Naive thymus-derived CD4-positive, alpha-beta T cell (primary cell): ENCODE measurements around the gene TRIP11. TPM values are rescaled to one million over a fixed set of nuclear protein-coding genes. Genes with fewer than 3 reads are reported as not detected.
A peak's percentile ranks its signal among the peaks of the same experiment; 100 is the strongest.

Source experiments
- ATAC-seq: fragments of 150-1000 bp; cut with Tn5 transposase; 2 replicates; pipeline ENCODE4 v1.10.0; 2021; ENCODE audit warnings: mild to moderate bottlenecking, moderate library complexity
- CTCF ChIA-PET: fragments of 350-600 bp; sonication (Branson Sonifier 250); formaldehyde crosslinking; loops from one replicate; lab custom pipeline; 2021; ENCODE audit warnings: antibody characterized with exemption; lab: Charles Lee
- POLR2A ChIA-PET: fragments of 350-600 bp; sonication (Branson Sonifier 250); formaldehyde crosslinking; loops from one replicate; lab custom pipeline; 2021; ENCODE audit warnings: antibody characterized with exemption, inconsistent platforms; lab: Charles Lee
- DNase-seq, 9 donors: peaks; one replicate each; pipeline versions ENCODE4 v3.0.0 to v3.0.0-alpha.2; 2020 to 2022; ENCODE audit warnings: mixed read lengths in 1 of 9
- H3K27ac ChIP-seq: one replicate; pipeline ENCODE4 v1.7.0; 2013; ENCODE audit warnings: mild to moderate bottlenecking, low read depth, low read length, moderate library complexity
- H3K27me3 ChIP-seq, 2 donors: one replicate each; pipeline ENCODE4 v1.7.0; 2013; ENCODE audit warnings: low read length in 2 of 2, mild to moderate bottlenecking in 2 of 2, moderate library complexity in 2 of 2; ENCODE audit not compliant: control insufficient read depth in 2 of 2, insufficient read depth in 2 of 2
- H3K36me3 ChIP-seq, 3 experiments: 1 replicate in 2 of 3; 2 replicates in 1 of 3; pipeline ENCODE4 v1.7.0; 2013; ENCODE audit warnings: low read length in 3 of 3, mild to moderate bottlenecking in 3 of 3, moderate library complexity in 1 of 3; ENCODE audit not compliant: insufficient read depth in 3 of 3, control insufficient read depth in 2 of 3
- H3K4me1 ChIP-seq, 2 donors: one replicate each; pipeline ENCODE4 v1.7.0; 2013; ENCODE audit warnings: low read length in 2 of 2, mild to moderate bottlenecking in 2 of 2, moderate library complexity in 1 of 2; ENCODE audit not compliant: control insufficient read depth in 2 of 2, insufficient read depth in 2 of 2
- H3K4me3 ChIP-seq: 2 replicates; pipeline ENCODE4 v1.7.0; 2013; ENCODE audit warnings: mild to moderate bottlenecking, low read length
- H3K9me3 ChIP-seq, 3 experiments: 1 replicate in 2 of 3; 2 replicates in 1 of 3; pipeline ENCODE4 v1.7.0; 2013; ENCODE audit warnings: low read length in 3 of 3; ENCODE audit not compliant: control insufficient read depth in 2 of 3
- H3K27ac Mint-ChIP-seq, 9 donors: one replicate each; pipeline ENCODE4 v1.8.0; 2020 to 2022; ENCODE audit warnings: mixed read lengths in 9 of 9, mild to moderate bottlenecking in 8 of 9, moderate library complexity in 5 of 9, inconsistent platforms in 2 of 9
- H3K27me3 Mint-ChIP-seq, 5 donors: one replicate each; pipeline ENCODE4 v1.8.0; 2021 to 2022; ENCODE audit warnings: mixed read lengths in 5 of 5, mild to moderate bottlenecking in 1 of 5
- H3K36me3 Mint-ChIP-seq, 5 donors: one replicate each; pipeline ENCODE4 v1.8.0; 2020 to 2022; ENCODE audit warnings: mixed read lengths in 5 of 5, mild to moderate bottlenecking in 3 of 5, inconsistent platforms in 1 of 5
- H3K4me1 Mint-ChIP-seq, 7 donors: one replicate each; pipeline ENCODE4 v1.8.0; 2020 to 2022; ENCODE audit warnings: mixed read lengths in 7 of 7, mild to moderate bottlenecking in 3 of 7, inconsistent platforms in 1 of 7
- H3K4me3 Mint-ChIP-seq, 10 donors: one replicate each; pipeline ENCODE4 v1.8.0; 2020 to 2022; ENCODE audit warnings: mild to moderate bottlenecking in 10 of 10, mixed read lengths in 10 of 10, moderate library complexity in 6 of 10, inconsistent platforms in 2 of 10
- H3K9me3 Mint-ChIP-seq, 11 donors: one replicate each; pipeline ENCODE4 v1.8.0; 2020 to 2022; ENCODE audit warnings: mixed read lengths in 11 of 11, mild to moderate bottlenecking in 4 of 11, inconsistent platforms in 1 of 11, moderate library complexity in 1 of 11
- intact Hi-C, 2 donors: fragments of 100-400 bp; cut with micrococcal nuclease; formaldehyde crosslinking; loops; one replicate each; pipeline ENCODE4 v1.15.1; 2023
- polyA plus RNA-seq, 2 donors: library from polyadenylated mRNA; unstranded; fragments of 300-500 nt; fragmentation: Illumina TruSeq; gene quantifications; one replicate each; pipeline ENCODE4 v1.2.3, GENCODE V29; 2021
- total RNA-seq, 6 experiments: library from RNA in 5 of 6; stranded (reverse) in 5 of 6; gene quantifications; 1 replicate in 5 of 6; 2 replicates in 1 of 6; pipeline ENCODE4 v1.2.3 and lab custom pipeline; 2021 to 2026

The TRIP11 gene
- total and polyA plus RNA-seq, 7 experiments from 2014 or later: 34.1 to 74.8 (median 58.4) TPM

GRCh38 chr14:91971188-91971778 lies 68.6 kb downstream of the TRIP11 start:
- Histone ChIP-seq H3K4me3 (no peak overlapping the region), H3K27me3 (no peaks in the 10 kb centered on the region), H3K4me1 (peaks cover 4 to 7% of the 10 kb centered on the region in 2 donors), H3K27ac (no peak overlapping the region), H3K36me3 (peaks cover 0 to 41% (median 14%) of the 10 kb centered on the region in 3 experiments), H3K9me3 (no peaks in the 10 kb centered on the region)
- Mint-ChIP-seq H3K4me3 (no peak overlapping the region), H3K36me3 (peaks cover 3 to 35% (median 22%) of the 10 kb centered on the region in 5 donors), H3K27ac (peak overlapping the region in 7 of 9 donors; percentile 4 to 78 (median 56)), H3K4me1 (peaks cover 6 to 24% (median 11%) of the 10 kb centered on the region in 7 donors), H3K27me3 (no peaks in the 10 kb centered on the region), H3K9me3 (no peaks in the 10 kb centered on the region)
- intact Hi-C loops: no loop called here
- CTCF ChIA-PET: interaction anchor here (0.7 kb wide), 1 partner anchor 25 kb away, joined by 4 read pairs; no protein-coding TSS in a partner anchor
- DNase-seq (no peak), ATAC-seq (no peak)
- POLR2A ChIA-PET: interaction anchor here (1.4 kb wide), 1 partner anchor 10 kb away, joined by 3 read pairs; no protein-coding TSS in a partner anchor

GRCh38 chr14:91968280-91968679 lies 71.6 kb downstream of the TRIP11 start:
- H3K9me3 ChIP-seq: no peaks in the 10 kb centered on the region
- H3K36me3 Mint-ChIP-seq: peaks cover 0 to 26% (median 14%) of the 10 kb centered on the region in 5 donors
- peaks cover 0 to 27% (median 9%) of the 10 kb centered on the region in 3 experiments for H3K36me3 ChIP-seq
- H3K9me3 Mint-ChIP-seq: no peaks in the 10 kb centered on the region
- peak; percentile 75 for ATAC-seq
- no peaks in the 10 kb centered on the region for H3K27me3 ChIP-seq
- no peak overlapping the region for H3K4me3 ChIP-seq
- ChIA-PET CTCF (no interaction called here), POLR2A (no interaction called here)
- peak in 6 of 9 donors; percentile 15 to 52 (median 40) for DNase-seq
- peaks cover 4 to 7% of the 10 kb centered on the region in 2 donors for H3K4me1 ChIP-seq
- H3K4me3 Mint-ChIP-seq: peak overlapping the region in 9 of 10 donors; percentile 10 to 62 (median 42)
- peaks cover 6 to 24% (median 11%) of the 10 kb centered on the region in 7 donors for H3K4me1 Mint-ChIP-seq
- H3K27ac ChIP-seq: peak overlapping the region; percentile 3
- H3K27me3 Mint-ChIP-seq: no peaks in the 10 kb centered on the region
- H3K27ac Mint-ChIP-seq: peak overlapping the region in 8 of 9 donors; percentile 59 to 93 (median 86)
- intact Hi-C loops: no loop called here

DNA sequence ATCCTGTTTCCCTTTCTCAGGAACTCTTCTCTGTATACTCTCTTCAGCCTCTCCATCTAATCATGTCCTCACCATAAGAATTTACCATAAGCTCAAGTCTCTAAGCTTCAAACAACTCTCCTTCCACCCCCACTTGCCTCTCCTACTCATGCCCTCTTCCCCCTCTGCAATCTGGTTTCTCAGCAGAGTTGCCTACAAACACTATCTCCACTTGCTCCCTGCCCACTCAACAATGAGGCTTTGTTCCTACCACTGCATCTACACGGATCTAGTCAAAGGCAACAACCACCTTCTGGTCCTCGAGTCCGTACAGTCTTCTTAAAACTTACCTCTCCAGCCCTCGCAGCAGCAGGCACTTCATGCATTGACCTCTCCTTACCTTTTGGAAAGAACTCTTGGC lies 75.1 kb downstream of the TRIP11 start:
- ChIA-PET CTCF (no interaction called here), POLR2A (no interaction called here)
- no peak overlapping the region for H3K4me3 Mint-ChIP-seq
- H3K27ac ChIP-seq: no peak overlapping the region
- no peaks in the 10 kb centered on the region for H3K9me3 ChIP-seq
- no peaks in the 10 kb centered on the region for H3K9me3 Mint-ChIP-seq
- no peak for DNase-seq
- H3K36me3 Mint-ChIP-seq: peaks cover 0 to 12% (median 7%) of the 10 kb centered on the region in 5 donors
- no peak overlapping the region for H3K4me3 ChIP-seq
- peaks cover 6 to 24% (median 11%) of the 10 kb centered on the region in 7 donors for H3K4me1 Mint-ChIP-seq
- intact Hi-C loops: no loop called here
- H3K4me1 ChIP-seq: peaks cover 4 to 7% of the 10 kb centered on the region in 2 donors
- no peaks in the 10 kb centered on the region for H3K27me3 ChIP-seq
- peak overlapping the region in 4 of 9 donors; percentile 0 to 20 (median 4) for H3K27ac Mint-ChIP-seq
- no peaks in the 10 kb centered on the region for H3K27me3 Mint-ChIP-seq
- peaks cover 0 to 4% (median 0%) of the 10 kb centered on the region in 3 experiments for H3K36me3 ChIP-seq
- no peak for ATAC-seq

- no peak for ATAC-seq
- H3K4me3 ChIP-seq: no peak overlapping the region
- H3K27me3 Mint-ChIP-seq: no peaks in the 10 kb centered on the region
- peaks cover 4 to 7% of the 10 kb centered on the region in 2 donors for H3K4me1 ChIP-seq
- intact Hi-C loops: no loop called here
- no peak overlapping the region for H3K27ac ChIP-seq
- POLR2A ChIA-PET: interaction anchor here (0.6 kb wide), 1 partner anchor 139 kb away, joined by 3 read pairs; no protein-coding TSS in a partner anchor
- no peaks in the 10 kb centered on the region for H3K27me3 ChIP-seq
- DNase-seq: no peak
- H3K9me3 ChIP-seq: no peaks in the 10 kb centered on the region
- H3K36me3 Mint-ChIP-seq: peaks cover 0 to 8% (median 7%) of the 10 kb centered on the region in 5 donors
- H3K9me3 Mint-ChIP-seq: no peaks in the 10 kb centered on the region
- CTCF ChIA-PET: interaction anchor here (1.0 kb wide), 1 partner anchor 14 kb away, joined by 6 read pairs; no protein-coding TSS in a partner anchor
- no peak overlapping the region for H3K4me3 Mint-ChIP-seq
- H3K4me1 Mint-ChIP-seq: peaks cover 4 to 19% (median 8%) of the 10 kb centered on the region in 7 donors
- H3K36me3 ChIP-seq: no peaks in the 10 kb centered on the region
- H3K27ac Mint-ChIP-seq: no peak overlapping the region
These were observed 75.8 kb downstream of the TRIP11 start for GRCh38 chr14:91964011-91964410.

GRCh38 chr14:91963465-91963864 lies 76.4 kb downstream of the TRIP11 start:
- intact Hi-C loops: no loop called here
- H3K4me3 Mint-ChIP-seq: no peak overlapping the region

DNA sequence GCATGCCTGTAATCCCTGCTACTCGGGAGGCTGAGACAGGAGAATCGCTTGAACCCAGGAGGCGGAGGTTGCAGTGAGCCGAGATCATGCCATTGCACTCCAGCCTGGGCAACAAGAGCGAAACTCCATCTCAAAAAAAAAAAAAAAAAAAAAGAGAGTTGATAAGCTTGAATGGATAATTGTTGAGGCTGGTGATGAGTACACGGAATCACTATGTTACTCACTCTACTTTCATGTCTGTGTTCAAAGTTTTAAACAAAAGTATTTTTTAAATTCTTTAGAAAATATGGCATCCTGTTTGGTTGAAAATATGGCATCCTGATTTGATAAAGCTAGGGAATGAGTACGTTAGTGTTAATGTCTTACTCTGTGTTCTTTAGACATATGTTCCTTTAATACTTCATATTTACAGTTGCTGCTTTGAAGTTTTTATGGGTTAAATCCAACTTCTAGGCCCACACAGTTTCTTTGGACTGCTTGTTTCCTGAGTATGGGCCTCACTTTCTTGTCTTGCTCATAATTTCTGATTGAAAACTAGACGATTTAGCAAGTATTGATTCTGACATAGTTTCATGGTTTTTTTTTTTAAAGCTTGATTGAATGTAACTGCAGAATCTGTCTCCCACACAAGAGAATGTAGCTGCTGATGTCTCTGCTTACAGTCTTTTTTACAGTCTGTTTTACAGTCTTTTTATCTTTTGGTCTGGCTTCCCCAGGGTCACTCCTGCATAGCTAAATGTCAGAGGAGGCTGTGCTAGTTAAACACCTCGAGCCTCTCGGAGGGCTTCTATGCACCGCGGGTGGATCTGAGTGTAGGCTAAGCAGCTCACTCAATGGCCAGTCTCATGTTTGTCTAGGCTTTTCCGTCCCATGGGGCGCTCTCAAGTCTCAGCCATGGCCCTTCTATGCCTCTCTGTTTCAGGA lies 78.3 kb downstream of the TRIP11 start:
- Mint-ChIP-seq H3K27me3 (peaks cover 0 to 6% (median 0%) of the 10 kb centered on the region in 5 donors), H3K9me3 (no peaks in the 10 kb centered on the region), H3K27ac (no peak overlapping the region), H3K4me3 (no peak overlapping the region), H3K4me1 (peaks cover 0 to 7% (median 0%) of the 10 kb centered on the region in 7 donors), H3K36me3 (peaks cover 0 to 1% (median 0%) of the 10 kb centered on the region in 5 donors)
- ATAC-seq (no peak), DNase-seq (no peak)
- H3K9me3 ChIP-seq: no peaks in the 10 kb centered on the region
- no peak overlapping the region for H3K4me3 ChIP-seq
- ChIA-PET POLR2A (no interaction called here), CTCF (interaction anchor here (0.6 kb wide), 1 partner anchor 753 kb away, joined by 5 read pairs; no protein-coding TSS in a partner anchor)
- H3K4me1 ChIP-seq: no peaks in the 10 kb centered on the region
- H3K27ac ChIP-seq: no peak overlapping the region
- H3K27me3 ChIP-seq: no peaks in the 10 kb centered on the region
- intact Hi-C loops: no loop called here
- no peaks in the 10 kb centered on the region for H3K36me3 ChIP-seq

More at GRCh38 chr14:91963465-91963864, 76.4 kb downstream of the TRIP11 start:
- POLR2A ChIA-PET: no interaction called here
- H3K27ac ChIP-seq: no peak overlapping the region
- H3K4me1 Mint-ChIP-seq: peaks cover under 1 to 14% (median 3%) of the 10 kb centered on the region in 7 donors
- no peak overlapping the region for H3K27ac Mint-ChIP-seq
- H3K9me3 ChIP-seq: no peaks in the 10 kb centered on the region
- H3K36me3 Mint-ChIP-seq: peaks cover 0 to 3% (median 2%) of the 10 kb centered on the region in 5 donors
- no peak overlapping the region for H3K4me3 ChIP-seq
- H3K36me3 ChIP-seq: no peaks in the 10 kb centered on the region
- H3K27me3 Mint-ChIP-seq: no peaks in the 10 kb centered on the region
- H3K9me3 Mint-ChIP-seq: no peaks in the 10 kb centered on the region
- CTCF ChIA-PET: interaction anchor here (1.0 kb wide), 1 partner anchor 14 kb away, joined by 6 read pairs; no protein-coding TSS in a partner anchor
- ATAC-seq (no peak), DNase-seq (no peak)
- no peaks in the 10 kb centered on the region for H3K27me3 ChIP-seq
- peaks cover under 1 to 1% of the 10 kb centered on the region in 2 donors for H3K4me1 ChIP-seq
